ENCODE results near the gene KDELR3.

Gene KDELR3

GRCh38 chr22:38510416-38510970, 42.6 kb downstream of the KDELR3 start:
- no peak for DNase-seq (ENCODE audit: low read depth in 1 of 2, low spot score in 1 of 2)

GRCh38 chr22:38513063-38513462, 45.2 kb downstream of the KDELR3 start:
- DNase-seq (ENCODE audit: low read depth in 1 of 2, low spot score in 1 of 2): no peak

GRCh38 chr22:38518620-38519019, 50.7 kb downstream of the KDELR3 start:
- DNase-seq (ENCODE audit: low read depth in 1 of 2, low spot score in 1 of 2): no peak

GRCh38 chr22:38519453-38520250, 51.8 kb downstream of the KDELR3 start:
- no peak for DNase-seq (ENCODE audit: low read depth in 1 of 2, low spot score in 1 of 2)

GRCh38 chr22:38523029-38523428, 55.1 kb downstream of the KDELR3 start:
- no peak for DNase-seq (ENCODE audit: low read depth in 1 of 2, low spot score in 1 of 2)

GRCh38 chr22:38523479-38523878, 55.6 kb downstream of the KDELR3 start:
- DNase-seq (ENCODE audit: low read depth in 1 of 2, low spot score in 1 of 2): no peak

- DNase-seq (ENCODE audit: low read depth in 1 of 2, low spot score in 1 of 2): no peak
Measured at GRCh38 chr22:38524429-38524828, 56.5 kb downstream of the KDELR3 start.

GRCh38 chr22:38531251-38531938, 63.5 kb downstream of the KDELR3 start:
- DNase-seq (ENCODE audit: low read depth in 1 of 2, low spot score in 1 of 2): no peak

Data from stimulated activated CD4-positive, alpha-beta T cell treated with anti-CD3 and anti-CD28 coated beads, Interleukin-15, amount 100 ng/mL, for 1 hour (primary cell).